B cell (primary cell): Measurements from ENCODE around the gene RGCC. TPM values are rescaled to one million over a fixed set of nuclear protein-coding genes. Genes with fewer than 3 reads are reported as not detected.

Experiments
- ATAC-seq: fragments of 200-7000 bp; cut with Tn5 transposase; one replicate; pipeline ENCODE4 v1.10.0; 2021; ENCODE audit warnings: low read depth, mild to moderate bottlenecking, moderate number of reproducible peaks, moderate library complexity
- CTCF ChIA-PET: fragments of 350-600 bp; sonication (Branson Sonifier 250); formaldehyde crosslinking; loops from one replicate; lab custom pipeline; 2021; ENCODE audit warnings: antibody characterized with exemption, inconsistent platforms; lab: Charles Lee
- POLR2A ChIA-PET: fragments of 350-600 bp; sonication (Branson Sonifier 250); formaldehyde crosslinking; loops from one replicate; lab custom pipeline; 2021; ENCODE audit warnings: antibody characterized with exemption; lab: Charles Lee
- DNase-seq: peaks from one replicate; pipeline ENCODE4 v3.0.0; 2013
- H2AFZ ChIP-seq: 2 replicates; pipeline ENCODE4 v1.6.1; 2012; ENCODE audit warnings: mild to moderate bottlenecking, low read depth, low read length; ENCODE audit not compliant: insufficient read depth, poor library complexity, severe bottlenecking
- H3K27ac ChIP-seq, 2 donors: 1 replicate in 1 of 2; 2 replicates in 1 of 2; pipeline ENCODE4 v1.5.1; 2012 to 2013; ENCODE audit warnings: low read length in 2 of 2, mild to moderate bottlenecking in 2 of 2, moderate library complexity in 1 of 2
- H3K27me3 ChIP-seq, 4 experiments: fragments of 200-600 bp in 1 of 4; sonication (generic) in 1 of 4; replicated peaks in 1 of 4; 1 replicate in 2 of 4; 2 replicates in 2 of 4; pipeline versions ENCODE4 v1.6.1 to v1.7.0; 2013 to 2016; ENCODE audit warnings: low read length in 3 of 4, mild to moderate bottlenecking in 2 of 4, mixed read lengths in 1 of 4, moderate library complexity in 1 of 4; ENCODE audit not compliant: insufficient read depth in 4 of 4, control insufficient read depth in 3 of 4; ENCODE audit errors: control extremely low read depth in 1 of 4
- H3K36me3 ChIP-seq, 2 experiments: replicated peaks in 1 of 2; 1 replicate in 1 of 2; 2 replicates in 1 of 2; pipeline versions ENCODE4 v1.6.1 to v1.7.1; 2013; ENCODE audit warnings: low read length in 1 of 2; ENCODE audit not compliant: insufficient read depth in 2 of 2, control insufficient read depth in 1 of 2; ENCODE audit errors: control extremely low read depth in 1 of 2, extremely low read depth in 1 of 2
- H3K4me1 ChIP-seq, 2 donors: fragments of 200-600 bp in 1 of 2; sonication (generic) in 1 of 2; 1 replicate in 1 of 2; 2 replicates in 1 of 2; pipeline versions ENCODE4 v1.5.1 to v1.6.1; 2013 to 2017; ENCODE audit warnings: low read length in 2 of 2; ENCODE audit not compliant: control insufficient read depth in 2 of 2, insufficient read depth in 2 of 2
- H3K4me2 ChIP-seq: replicated peaks from 2 replicates; pipeline ENCODE3; 2012; ENCODE audit warnings: mild to moderate bottlenecking, low read depth, low read length; ENCODE audit not compliant: poor library complexity, severe bottlenecking
- H3K4me3 ChIP-seq, 5 experiments: fragments of 200-600 bp in 1 of 5; sonication (generic) in 1 of 5; 1 replicate in 3 of 5; 2 replicates in 2 of 5; pipeline versions ENCODE4 v1.5.1 to v1.7.0; 2011 to 2016; ENCODE audit warnings: low read length in 4 of 5, mild to moderate bottlenecking in 4 of 5, low read depth in 2 of 5, control low read depth in 1 of 5, moderate library complexity in 1 of 5; ENCODE audit not compliant: insufficient read depth in 1 of 5; ENCODE audit errors: control extremely low read depth in 1 of 5, extremely low read depth in 1 of 5
- H3K79me2 ChIP-seq: fragments of 200-600 bp; sonication (generic); one replicate; pipeline ENCODE4 v1.6.0; 2016; ENCODE audit warnings: low read length; ENCODE audit not compliant: control insufficient read depth, insufficient read depth
- H3K9ac ChIP-seq: fragments of 200-600 bp; sonication (generic); 2 replicates; pipeline ENCODE4 v1.6.1; 2017; ENCODE audit warnings: mild to moderate bottlenecking, low read length, moderate library complexity
- H3K9me3 ChIP-seq, 3 donors: one replicate each; pipeline versions ENCODE4 v1.6.1 to v1.7.1; 2013; ENCODE audit warnings: low read length in 2 of 3; ENCODE audit not compliant: control insufficient read depth in 2 of 3, insufficient read depth in 1 of 3; ENCODE audit errors: control extremely low read depth in 1 of 3
- H4K20me1 ChIP-seq: 2 replicates; pipeline ENCODE4 v1.6.0; 2012; ENCODE audit warnings: mild to moderate bottlenecking, low read length; ENCODE audit not compliant: insufficient read depth, control insufficient read depth, poor library complexity, severe bottlenecking
- H3K27ac Mint-ChIP-seq: one replicate; pipeline ENCODE4 v1.8.0; 2021; ENCODE audit warnings: mixed read lengths
- H3K27me3 Mint-ChIP-seq: one replicate; pipeline ENCODE4 v1.8.0; 2021; ENCODE audit warnings: mixed read lengths
- H3K4me1 Mint-ChIP-seq: one replicate; pipeline ENCODE4 v1.8.0; 2021; ENCODE audit warnings: mixed read lengths
- H3K4me3 Mint-ChIP-seq: one replicate; pipeline ENCODE4 v1.8.0; 2021; ENCODE audit warnings: mixed read lengths
- H3K9me3 Mint-ChIP-seq: one replicate; pipeline ENCODE4 v1.8.0; 2022; ENCODE audit warnings: mixed read lengths; ENCODE audit not compliant: insufficient read depth
- CTCF ChIP-seq: fragments of 200-600 bp; IDR thresholded peaks from one replicate; pipeline ENCODE4 v1.8.0; 2022; ENCODE audit warnings: antibody characterized with exemption, mild to moderate bottlenecking
- EZH2 ChIP-seq: IDR thresholded peaks from 2 replicates; pipeline ENCODE4 v1.6.1; 2012; ENCODE audit warnings: borderline replicate concordance, low read depth, mild to moderate bottlenecking, moderate library complexity, low read length; ENCODE audit not compliant: insufficient read depth, poor library complexity, severe bottlenecking
- WGBS: methylation state at CpG from one replicate; pipeline ENCODE4 v1.1.5; 2013; ENCODE audit warnings: missing lambda C conversion rate; ENCODE audit not compliant: insufficient coverage; 5-methylcytosine and 5-hydroxymethylcytosine counted together
- intact Hi-C: fragments of 100-400 bp; cut with micrococcal nuclease; formaldehyde crosslinking; loops from one replicate; pipeline ENCODE4 v1.10.0; 2022
- polyA plus RNA-seq: library from polyadenylated mRNA; depleted of rRNA; stranded (reverse); fragments of >200 nt; gene quantifications from 2 replicates; pipeline ENCODE4 v1.2.3, GENCODE V29; 2012
- total RNA-seq, 2 donors: library from RNA; stranded (reverse); fragments of 120-200 nt in 1 of 2; gene quantifications; 1 replicate in 1 of 2; 2 replicates in 1 of 2; pipeline versions ENCODE4 v1.2.3 to v1.2.4, GENCODE V29; 2013 to 2022

Gene RGCC
- total and polyA plus RNA-seq, 2 donors (not counting 1 experiment from before 2014, with no cell fraction given), result 8.0 to 16.0 TPM

- peak; percentile 76 for ATAC-seq
- H3K79me2 ChIP-seq, result no peaks in the 10 kb centered on the region
- no peaks in the 10 kb centered on the region for H3K36me3 ChIP-seq
- H2AFZ ChIP-seq, result peak overlapping the region; percentile 53
- peaks cover 23 to 34% of the 10 kb centered on the region in 2 donors for H3K4me1 ChIP-seq
- intact Hi-C loops, result loop anchor here (1.0 to 2.0 kb wide), 3 partner anchors 11 to 28 kb away; no protein-coding TSS in a partner anchor
- H3K9me3 Mint-ChIP-seq, result no peaks in the 10 kb centered on the region
- 0% methylated on average over 2 of the region's 4 CpGs for WGBS
- no peaks in the 10 kb centered on the region for H3K27me3 Mint-ChIP-seq
- peak overlapping the region; percentile 15 for H3K9ac ChIP-seq
- peak overlapping the region; percentile 74 to 75 for H3K27ac ChIP-seq
- no peaks in the 10 kb centered on the region for H4K20me1 ChIP-seq
- peak overlapping the region; percentile 94 for H3K27ac Mint-ChIP-seq
- DNase-seq, result peak; percentile 57
- no peak for TF ChIP-seq CTCF
- TF ChIP-seq EZH2, result no peak
- H3K4me1 Mint-ChIP-seq, result peaks cover 40% of the 10 kb centered on the region
- ChIA-PET POLR2A (no interaction called here), CTCF (interaction anchor here (0.7 to 1.3 kb wide), 6 partner anchors 9 to 189 kb away, joined by 3 to 4 read pairs (median 4); no protein-coding TSS in a partner anchor)
- H3K4me2 ChIP-seq, result peak overlapping the region; percentile 53
- H3K9me3 ChIP-seq, result peaks cover 0 to 1% (median 0%) of the 10 kb centered on the region in 3 donors
- H3K27me3 ChIP-seq, result no peaks in the 10 kb centered on the region
- peak overlapping the region in 2 of 5 experiments; percentile 1 to 16 for H3K4me3 ChIP-seq
- peak overlapping the region; percentile 77 for H3K4me3 Mint-ChIP-seq
Measured at GRCh38 chr13:41492432-41493260, 35.3 kb downstream of the RGCC start.

- ATAC-seq, result no peak
- ChIA-PET CTCF (no interaction called here), POLR2A (no interaction called here)
- H3K4me1 ChIP-seq, result peaks cover 23 to 34% of the 10 kb centered on the region in 2 donors
- H3K27ac ChIP-seq, result no peak overlapping the region
- no peak for DNase-seq
- no peaks in the 10 kb centered on the region for H3K79me2 ChIP-seq
- H3K9ac ChIP-seq, result no peak overlapping the region
- no peaks in the 10 kb centered on the region for H3K27me3 ChIP-seq
- H3K9me3 ChIP-seq, result peaks cover 0 to 1% (median 0%) of the 10 kb centered on the region in 3 donors
- H2AFZ ChIP-seq, result no peak overlapping the region
- Mint-ChIP-seq H3K4me3 (no peak overlapping the region), H3K27me3 (no peaks in the 10 kb centered on the region), H3K27ac (no peak overlapping the region), H3K4me1 (peaks cover 41% of the 10 kb centered on the region), H3K9me3 (no peaks in the 10 kb centered on the region)
- H3K36me3 ChIP-seq, result no peaks in the 10 kb centered on the region
- WGBS, result 99% methylated on average over 6 of the region's 6 CpGs
- intact Hi-C loops, result no loop called here
- H4K20me1 ChIP-seq, result no peaks in the 10 kb centered on the region
- H3K4me3 ChIP-seq, result no peak overlapping the region
- no peak overlapping the region for H3K4me2 ChIP-seq
- TF ChIP-seq CTCF (no peak), EZH2 (no peak)
Measured at GRCh38 chr13:41494202-41494601, 36.9 kb downstream of the RGCC start.
